ENCODE data around the gene SLC22A6. TPM values are rescaled to one million over a fixed set of nuclear protein-coding genes. Genes with fewer than 3 reads are reported as not detected.

SLC22A6 gene
- polyA plus RNA-seq, 2 of the 4 experiments (the other 2 are of a cell fraction) = not detected

DNA sequence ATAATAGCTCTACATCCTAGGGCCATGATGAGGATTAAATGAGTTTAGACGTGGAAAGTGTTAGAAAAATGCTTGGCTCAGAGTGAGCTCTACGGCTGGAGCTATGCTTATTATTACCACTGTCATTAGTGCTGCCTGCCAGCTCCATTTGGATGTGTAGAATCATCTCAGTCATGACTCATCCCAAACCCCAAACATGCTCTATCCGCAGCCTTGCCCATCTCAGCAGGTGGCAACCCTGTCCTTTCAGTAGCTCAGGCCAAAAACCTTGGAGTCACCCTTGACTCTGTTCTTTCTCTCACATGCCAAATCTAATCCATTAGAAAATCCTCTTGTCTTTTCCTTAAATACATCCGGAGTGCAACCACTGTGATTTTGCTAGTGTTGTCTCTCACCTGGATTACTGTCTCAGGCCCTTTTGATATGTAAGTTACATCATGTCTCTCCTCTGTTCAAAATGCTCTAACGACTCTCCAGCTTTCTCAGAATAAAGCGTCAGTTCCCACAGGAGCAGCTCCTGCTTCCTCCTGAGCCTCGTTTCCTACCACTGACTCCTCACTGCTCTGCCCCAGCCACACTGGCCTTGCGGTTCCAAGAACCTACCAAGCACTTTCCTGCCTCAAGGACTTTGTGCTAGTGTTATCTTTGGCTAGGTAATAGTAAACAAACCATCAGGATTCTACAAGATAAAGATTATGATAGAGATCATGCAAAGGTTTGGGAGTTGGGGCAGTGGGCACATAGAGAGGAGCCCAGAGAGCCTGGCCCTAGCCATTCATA lies 53.1 kb downstream of the SLC22A6 start:
- no peak for ATAC-seq
- 34% methylated on average over 8 of the region's 8 CpGs for WGBS (ENCODE audit: missing lambda C conversion rate)
- ChIA-PET POLR2A (no interaction called here), CTCF (interaction anchor here (1.0 to 3.3 kb wide), 6 partner anchors 9 to 103 kb away, joined by 4 to 18 read pairs (median 6); no protein-coding TSS in a partner anchor)
- H3K4me3 ChIP-seq = no peak overlapping the region
- H3K9me3 ChIP-seq = no peaks in the 10 kb centered on the region
- no peak for FAIRE-seq
- no peak for DNase-seq (ENCODE audit: low read depth in 1 of 2, low spot score in 1 of 2)
- TF ChIP-seq, protein P1, sequence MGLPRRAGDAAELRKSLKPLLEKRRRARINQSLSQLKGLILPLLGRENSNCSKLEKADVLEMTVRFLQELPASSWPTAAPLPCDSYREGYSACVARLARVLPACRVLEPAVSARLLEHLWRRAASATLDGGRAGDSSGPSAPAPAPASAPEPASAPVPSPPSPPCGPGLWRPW (IDR thresholded peaks at IDR 0.05) = no peak
- TF ChIP-seq ZSCAN20 (CRISPR knock-in tag; IDR thresholded peaks at IDR 0.05) = no peak
- TF ChIP-seq CHD4 (IDR thresholded peaks at IDR 0.05; ENCODE audit: borderline replicate concordance) = no peak
- no peak for TF ChIP-seq HMGXB4 (CRISPR knock-in tag; IDR thresholded peaks at IDR 0.05; ENCODE audit: borderline replicate concordance)
- no peak for TF ChIP-seq TP53 (CRISPR knock-in tag; IDR thresholded peaks at IDR 0.05)
- no peak for TF ChIP-seq FOSL2 (IDR thresholded peaks at IDR 0.05)
- TF ChIP-seq FOSL2 (CRISPR knock-in tag; IDR thresholded peaks at IDR 0.05) = peak; percentile 41
- TF ChIP-seq, protein P2, sequence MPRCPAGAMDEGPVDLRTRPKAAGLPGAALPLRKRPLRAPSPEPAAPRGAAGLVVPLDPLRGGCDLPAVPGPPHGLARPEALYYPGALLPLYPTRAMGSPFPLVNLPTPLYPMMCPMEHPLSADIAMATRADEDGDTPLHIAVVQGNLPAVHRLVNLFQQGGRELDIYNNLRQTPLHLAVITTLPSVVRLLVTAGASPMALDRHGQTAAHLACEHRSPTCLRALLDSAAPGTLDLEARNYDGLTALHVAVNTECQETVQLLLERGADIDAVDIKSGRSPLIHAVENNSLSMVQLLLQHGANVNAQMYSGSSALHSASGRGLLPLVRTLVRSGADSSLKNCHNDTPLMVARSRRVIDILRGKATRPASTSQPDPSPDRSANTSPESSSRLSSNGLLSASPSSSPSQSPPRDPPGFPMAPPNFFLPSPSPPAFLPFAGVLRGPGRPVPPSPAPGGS (IDR thresholded peaks at IDR 0.05) = no peak
- TF ChIP-seq CBX8 (IDR thresholded peaks at IDR 0.05) = no peak
- no peak for TF ChIP-seq TFCP2L1 (CRISPR knock-in tag; IDR thresholded peaks at IDR 0.05)
- H3K4me1 ChIP-seq = peaks cover 9% of the 10 kb centered on the region; the same call in 1 of the 3 replicates
- H3K27ac ChIP-seq = no peak overlapping the region
- no peak overlapping the region for H3K4me2 ChIP-seq

GRCh38 chr11:62930666-62931065 lies 54.1 kb downstream of the SLC22A6 start:
- CTCF ChIA-PET = interaction anchor here (1.2 to 3.3 kb wide), 5 partner anchors 8 to 104 kb away, joined by 5 to 18 read pairs (median 6); no protein-coding TSS in a partner anchor
- Histone ChIP-seq H3K9me3 (no peaks in the 10 kb centered on the region), H3K4me2 (no peak overlapping the region), H3K4me1 (peaks cover 9% of the 10 kb centered on the region; the same call in 1 of the 3 replicates), H3K27ac (no peak overlapping the region), H3K4me3 (no peak overlapping the region)
- ATAC-seq (no peak), DNase-seq (ENCODE audit: low read depth in 1 of 2, low spot score in 1 of 2) (no peak), FAIRE-seq (no peak)
- POLR2A ChIA-PET = no interaction called here
- WGBS (ENCODE audit: missing lambda C conversion rate) = 35% methylated on average over 1 of the region's 1 CpG
- TF ChIP-seq CHD4 (IDR thresholded peaks at IDR 0.05; ENCODE audit: borderline replicate concordance) = no peak
- no peak for TF ChIP-seq FOXS1 (CRISPR knock-in tag; IDR thresholded peaks at IDR 0.05)
- TF ChIP-seq CTCF (IDR thresholded peaks at IDR 0.05) = no peak
- no peak for TF ChIP-seq JUNB (IDR thresholded peaks at IDR 0.05)
- TF ChIP-seq ESRRA (IDR thresholded peaks at IDR 0.05; ENCODE audit: borderline replicate concordance, low read length) = no peak
- no peak for TF ChIP-seq TFCP2L1 (CRISPR knock-in tag; IDR thresholded peaks at IDR 0.05)
- TF ChIP-seq ZSCAN20 (CRISPR knock-in tag; IDR thresholded peaks at IDR 0.05) = no peak
- no peak for TF ChIP-seq NPAS2 (CRISPR knock-in tag; IDR thresholded peaks at IDR 0.05; ENCODE audit: borderline replicate concordance)
- TF ChIP-seq RAD21 (conservative IDR thresholded peaks at IDR 0.05 in 1 of 2, IDR thresholded peaks at IDR 0.05 in 1 of 2) = no peak
- no peak for TF ChIP-seq HOXB13 (CRISPR knock-in tag; IDR thresholded peaks at IDR 0.05; ENCODE audit: low read depth)
- TF ChIP-seq MAZ (IDR thresholded peaks at IDR 0.05; ENCODE audit: borderline replicate concordance, low read depth, low read length) = no peak
- TF ChIP-seq PHF8 (IDR thresholded peaks at IDR 0.05; ENCODE audit: borderline replicate concordance, low read depth) = no peak
- TF ChIP-seq ZFP36 (IDR thresholded peaks at IDR 0.05; ENCODE audit: borderline replicate concordance, partially characterized antibody) = no peak
- TF ChIP-seq CEBPB (IDR thresholded peaks at IDR 0.05) = no peak

Data from A549 (cell line).